ENCODE measurements around the gene EOMES.

Gene EOMES

DNA sequence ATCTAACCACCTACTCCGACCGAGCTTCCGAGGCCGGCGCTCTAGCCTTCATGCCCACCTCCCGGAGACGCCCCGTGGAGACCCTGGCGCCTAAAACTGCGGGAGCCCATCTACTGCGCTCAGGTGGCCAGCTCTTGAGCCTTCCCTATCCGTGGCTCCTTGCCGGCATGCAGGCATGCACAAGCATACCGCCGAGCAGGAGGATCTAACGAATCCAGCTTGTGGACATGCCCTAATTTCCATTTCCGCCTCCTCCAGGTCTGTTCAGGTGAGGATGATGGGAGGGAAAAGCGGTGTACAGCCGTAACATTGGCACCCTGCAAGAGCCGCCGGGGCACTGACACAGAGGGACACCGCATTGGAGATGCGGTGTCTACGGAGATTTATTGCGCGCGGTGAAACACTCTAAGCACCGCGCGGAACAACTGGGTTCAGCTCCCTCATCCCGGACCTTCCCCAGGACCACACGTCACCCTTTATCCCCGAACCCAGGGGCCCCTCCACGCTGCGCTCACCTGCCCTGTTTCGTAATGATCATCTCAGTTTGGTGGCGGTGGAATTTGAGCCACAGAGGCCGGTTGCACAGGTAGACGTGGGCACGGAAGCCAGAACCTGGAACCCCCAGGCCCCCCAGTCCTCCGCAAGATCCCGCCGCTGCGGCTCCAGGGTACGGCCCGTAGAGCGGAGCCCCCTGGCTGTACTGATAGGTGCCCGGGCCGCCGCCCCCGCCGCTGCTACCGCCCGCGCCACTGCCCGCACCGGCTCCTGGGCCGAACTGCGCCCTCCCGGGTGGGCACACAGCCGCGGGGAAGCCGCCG lies 1.0 kb downstream of the EOMES start:
- DNase-seq (ENCODE audit: low read depth in 2 of 2): no peak

DNA sequence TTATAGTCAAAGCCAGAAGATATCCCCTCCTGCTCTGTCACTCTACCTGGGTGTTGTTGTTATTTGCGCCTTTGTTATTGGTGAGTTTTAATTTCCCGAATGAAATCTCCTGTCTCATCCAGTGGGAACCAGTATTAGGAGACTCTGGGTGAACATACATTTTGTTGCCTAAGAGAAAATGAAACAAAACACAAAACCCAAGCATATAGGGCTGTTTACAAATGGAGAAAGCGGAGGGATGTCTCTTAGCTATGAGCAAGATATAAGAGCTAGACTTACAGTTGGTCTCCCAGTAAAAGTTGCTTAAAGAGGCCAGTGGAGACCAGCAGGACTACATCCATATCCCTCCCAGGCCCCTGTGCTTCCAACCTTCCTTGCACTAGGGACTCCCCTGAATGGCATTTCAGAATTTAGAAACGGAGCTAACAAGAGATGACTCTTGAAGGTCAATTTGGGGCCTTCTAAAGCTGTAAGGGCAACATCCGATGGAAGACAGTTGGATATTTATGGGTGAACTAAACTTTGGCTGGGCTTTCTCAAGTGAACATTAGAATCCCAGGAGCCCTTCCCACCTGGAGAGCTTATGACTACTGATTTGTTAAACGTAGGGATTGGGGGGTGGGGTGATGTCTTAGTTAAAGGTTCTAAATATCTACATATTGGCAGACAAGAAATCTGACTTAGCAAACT lies 2.7 kb downstream of the EOMES start:
- no peak for DNase-seq (ENCODE audit: low read depth in 2 of 2)

- no peak for DNase-seq (ENCODE audit: low read depth in 2 of 2)
These were observed 3.7 kb downstream of the EOMES start for GRCh38 chr3:27718459-27718858.

- DNase-seq (ENCODE audit: low read depth in 2 of 2): no peak
These were observed 4.8 kb downstream of the EOMES start for GRCh38 chr3:27717200-27717852.

DNA sequence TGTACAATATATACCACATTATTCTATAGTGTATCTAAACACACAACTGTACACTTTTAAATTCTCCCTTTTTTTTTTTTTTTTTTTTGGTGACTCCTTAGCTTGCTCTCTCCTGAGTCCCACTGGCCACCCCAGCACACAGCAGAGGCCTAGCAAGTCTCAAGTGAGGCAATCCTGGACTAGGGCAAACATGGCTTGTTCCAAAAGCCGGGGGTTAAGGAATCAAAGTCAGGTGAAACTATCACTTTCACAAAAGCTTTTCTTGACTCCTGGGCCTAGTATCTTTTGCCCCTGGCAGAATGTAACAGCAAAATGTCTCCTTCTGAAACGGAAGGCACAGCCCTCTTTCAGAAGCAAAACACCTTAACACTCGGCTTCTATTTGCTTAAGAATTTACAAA lies 5.8 kb downstream of the EOMES start:
- DNase-seq (ENCODE audit: low read depth in 2 of 2): no peak

- no peak for DNase-seq (ENCODE audit: low read depth in 2 of 2)
These were observed 6.3 kb downstream of the EOMES start for GRCh38 chr3:27715863-27716262.

GRCh38 chr3:27715454-27715806 lies 6.7 kb downstream of the EOMES start:
- DNase-seq (ENCODE audit: low read depth in 2 of 2): no peak

GRCh38 chr3:27714692-27715453 lies 7.2 kb downstream of the EOMES start:
- no peak for DNase-seq (ENCODE audit: low read depth in 2 of 2)

GRCh38 chr3:27714146-27714526 lies 8.0 kb downstream of the EOMES start:
- no peak for DNase-seq (ENCODE audit: low read depth in 2 of 2)

DNA sequence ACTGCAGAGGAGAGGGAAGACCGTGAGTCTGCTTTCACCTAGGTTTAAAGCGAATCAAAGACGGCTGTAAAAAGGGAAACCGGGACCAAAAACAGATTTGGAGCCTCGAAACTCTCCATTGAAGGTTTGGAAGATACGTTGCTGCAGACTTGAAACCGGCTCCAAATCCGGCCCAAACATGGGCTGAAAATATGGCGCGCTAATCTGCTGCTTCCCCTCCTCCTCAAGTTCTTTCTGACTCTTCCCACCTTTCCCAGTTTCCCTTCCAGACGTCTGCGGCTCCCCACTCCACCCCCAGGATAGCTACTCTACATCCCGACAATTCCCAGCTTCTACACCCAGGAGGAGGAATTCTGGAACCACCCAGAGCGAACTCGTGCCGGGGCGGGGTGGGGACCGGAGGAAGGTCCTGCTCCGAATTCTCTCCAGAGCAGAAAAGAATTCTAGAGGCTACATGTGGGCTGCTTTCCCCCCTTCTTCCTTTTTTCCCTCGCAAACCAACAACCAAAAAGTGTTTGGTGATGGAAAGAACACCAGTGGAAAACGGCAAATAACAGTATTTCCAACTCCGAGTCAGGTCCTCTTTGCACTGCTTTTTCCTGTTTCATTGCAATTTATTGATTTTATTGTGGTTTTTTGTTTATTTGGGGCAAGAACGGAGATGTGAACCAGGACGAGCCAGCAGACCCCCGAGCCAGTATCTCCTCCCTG lies 8.5 kb downstream of the EOMES start:
- DNase-seq (ENCODE audit: low read depth in 2 of 2): no peak

DNA sequence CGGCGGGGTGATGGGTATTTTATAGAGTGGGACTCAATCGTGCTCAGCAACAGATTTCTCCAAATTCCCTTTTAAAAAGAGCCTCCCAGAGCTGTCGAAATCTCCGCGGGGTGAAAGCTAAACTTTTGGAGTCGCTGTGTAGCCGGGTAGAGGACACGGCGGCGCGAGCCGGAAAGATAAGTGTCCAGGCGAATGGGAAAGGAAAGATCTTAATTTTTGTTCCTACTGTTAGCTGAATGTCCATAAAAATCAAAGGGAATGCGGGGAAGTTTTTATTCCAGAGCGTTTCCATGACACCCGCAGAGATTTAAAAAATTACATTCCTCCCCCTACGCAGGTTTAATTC lies 9.1 kb downstream of the EOMES start:
- DNase-seq (ENCODE audit: low read depth in 2 of 2): no peak

DNA sequence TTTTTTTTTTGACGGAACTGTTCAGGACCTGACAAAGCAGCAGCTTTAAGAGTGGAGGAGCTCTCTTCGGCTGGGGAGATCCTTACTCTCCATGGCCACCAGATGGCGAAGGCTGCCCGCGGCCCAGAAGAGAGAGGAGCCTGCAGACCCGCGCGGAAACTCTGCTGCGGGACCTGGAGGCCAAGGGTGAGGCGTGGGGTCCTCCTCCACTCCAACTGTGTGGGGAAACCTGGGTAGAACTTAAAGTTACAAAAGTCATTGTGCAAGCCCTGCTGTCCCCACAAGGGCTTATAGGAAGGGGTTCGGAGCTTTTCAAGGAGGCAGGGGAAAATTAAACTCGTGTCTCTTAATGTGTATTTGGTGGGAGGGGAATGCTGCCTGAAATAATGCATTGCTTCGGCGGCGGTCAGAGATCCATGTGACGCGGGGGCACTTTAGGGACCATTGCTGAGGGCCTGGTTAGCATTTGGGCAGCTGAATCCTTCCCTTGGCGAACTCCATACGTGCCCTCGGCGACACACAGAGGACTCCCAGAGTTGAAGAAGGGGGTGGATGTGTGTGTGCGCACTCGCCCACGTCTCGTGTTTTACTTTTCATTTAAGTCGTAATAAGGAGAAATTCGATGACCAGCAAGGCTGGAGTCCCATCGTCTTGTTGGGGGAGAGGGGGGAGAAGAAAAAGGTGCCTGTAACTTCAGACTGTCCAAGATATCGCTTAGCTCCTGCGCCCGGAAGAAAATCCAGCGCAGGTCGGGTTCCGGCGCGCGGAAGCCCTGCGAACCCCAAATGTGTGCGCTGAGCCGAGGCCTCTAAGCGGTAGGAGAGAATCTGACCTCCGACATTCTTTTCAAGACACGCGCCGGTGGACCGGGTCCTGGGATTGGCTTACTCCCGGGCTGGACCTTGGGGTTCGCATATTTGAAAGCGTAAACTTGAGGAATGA lies 9.7 kb downstream of the EOMES start:
- DNase-seq (ENCODE audit: low read depth in 2 of 2): peak; percentile 55 to 66

- no peak for DNase-seq (ENCODE audit: low read depth in 2 of 2)
These were observed 13.9 kb downstream of the EOMES start for GRCh38 chr3:27708250-27708649.

- no peak for DNase-seq (ENCODE audit: low read depth in 2 of 2)
These were observed 23.1 kb downstream of the EOMES start for GRCh38 chr3:27699067-27699466.

DNA sequence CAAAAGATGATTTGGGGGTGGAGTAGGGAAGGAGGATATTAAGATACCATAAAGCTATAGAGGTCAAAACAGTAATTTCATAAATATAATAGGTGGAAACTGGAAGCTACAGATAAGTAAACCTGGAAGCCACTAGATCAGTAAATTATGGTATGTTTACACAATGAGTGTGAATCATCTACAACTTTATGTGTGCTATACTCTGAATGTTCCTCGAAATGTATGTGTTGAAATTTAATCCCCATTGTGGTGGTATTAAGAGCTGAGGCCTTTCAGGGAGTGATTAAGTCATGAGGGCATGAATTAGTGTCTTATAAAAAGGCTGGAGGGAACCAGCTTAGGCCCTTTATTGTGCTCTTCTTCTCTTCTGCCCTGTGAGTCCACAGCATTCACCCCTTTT lies 25.2 kb downstream of the EOMES start:
- no peak for DNase-seq (ENCODE audit: low read depth in 2 of 2)

DNA sequence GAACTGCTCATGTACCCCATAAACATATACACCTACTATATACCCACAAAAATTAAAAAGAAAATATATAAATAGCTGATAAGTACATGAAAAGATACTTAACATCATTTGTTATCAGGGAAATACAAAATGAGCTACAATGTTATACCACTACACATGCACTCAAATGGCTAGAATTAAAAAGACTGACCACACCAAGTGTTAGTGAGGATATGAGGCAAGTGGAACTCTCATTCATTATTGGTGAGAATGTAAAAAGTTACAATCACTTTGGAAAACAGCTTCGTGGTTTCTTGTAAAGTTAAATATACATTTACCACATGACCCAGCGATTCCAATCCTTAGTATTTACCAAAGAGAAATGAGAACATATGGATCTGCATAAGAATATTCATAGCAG lies 26.5 kb downstream of the EOMES start:
- DNase-seq (ENCODE audit: low read depth in 2 of 2): no peak

DNA sequence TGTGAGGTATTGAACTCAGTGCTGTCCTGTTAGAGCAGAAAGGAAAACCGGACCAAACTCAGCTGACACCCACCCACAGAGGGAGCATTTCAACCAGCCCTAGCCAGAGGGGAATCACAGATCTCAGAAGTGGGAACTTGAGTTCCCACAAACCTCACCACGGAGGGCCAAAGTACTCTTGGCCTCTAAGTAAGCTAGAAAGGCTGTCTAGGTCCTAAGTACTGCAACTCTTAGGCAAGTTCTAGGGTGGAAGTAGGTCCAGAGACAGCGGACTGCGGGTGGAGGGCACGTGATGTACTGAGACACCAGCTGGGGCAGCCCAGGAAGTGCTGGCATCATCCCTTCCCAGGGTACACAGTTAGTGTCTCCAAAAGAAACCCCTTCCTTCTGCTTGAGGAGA lies 34.1 kb downstream of the EOMES start:
- DNase-seq (ENCODE audit: low read depth in 2 of 2): no peak

GRCh38 chr3:27686642-27687041 lies 35.5 kb downstream of the EOMES start:
- DNase-seq (ENCODE audit: low read depth in 2 of 2): no peak

GRCh38 chr3:27685474-27685873 lies 36.6 kb downstream of the EOMES start:
- DNase-seq (ENCODE audit: low read depth in 2 of 2): no peak

DNA sequence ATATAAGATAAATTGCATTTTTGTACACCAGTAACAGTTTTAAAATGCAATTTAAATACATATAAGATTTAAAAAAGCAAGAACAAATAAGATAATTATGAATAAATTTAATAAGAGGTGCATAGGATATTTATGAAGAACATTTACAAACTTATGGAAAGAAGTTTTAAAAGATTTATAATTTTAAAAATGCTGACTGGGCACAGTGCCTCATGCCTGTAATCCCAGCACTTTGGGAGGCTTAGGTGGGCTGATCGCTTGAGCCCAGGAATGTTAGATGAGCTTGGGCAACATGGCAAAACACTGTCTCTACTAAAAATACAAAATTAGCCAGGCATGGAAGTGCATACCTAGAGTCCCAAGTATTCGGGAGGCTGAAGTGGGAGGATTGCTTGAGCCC lies 37.8 kb downstream of the EOMES start:
- DNase-seq (ENCODE audit: low read depth in 2 of 2): no peak

All from stimulated activated CD8-positive, alpha-beta memory T cell treated with anti-CD3 and anti-CD28 coated beads, Interleukin-2, amount 100 ng/mL, for 1 hour (primary cell).